Measurements from ENCODE around the gene TPM1.

TPM1 gene

GRCh38 chr15:63057468-63058345 is 15.2 kb downstream of the TPM1 start:
- no peak for DNase-seq

- no peak for DNase-seq
These were observed 16.5 kb downstream of the TPM1 start for GRCh38 chr15:63059075-63059474.

DNA sequence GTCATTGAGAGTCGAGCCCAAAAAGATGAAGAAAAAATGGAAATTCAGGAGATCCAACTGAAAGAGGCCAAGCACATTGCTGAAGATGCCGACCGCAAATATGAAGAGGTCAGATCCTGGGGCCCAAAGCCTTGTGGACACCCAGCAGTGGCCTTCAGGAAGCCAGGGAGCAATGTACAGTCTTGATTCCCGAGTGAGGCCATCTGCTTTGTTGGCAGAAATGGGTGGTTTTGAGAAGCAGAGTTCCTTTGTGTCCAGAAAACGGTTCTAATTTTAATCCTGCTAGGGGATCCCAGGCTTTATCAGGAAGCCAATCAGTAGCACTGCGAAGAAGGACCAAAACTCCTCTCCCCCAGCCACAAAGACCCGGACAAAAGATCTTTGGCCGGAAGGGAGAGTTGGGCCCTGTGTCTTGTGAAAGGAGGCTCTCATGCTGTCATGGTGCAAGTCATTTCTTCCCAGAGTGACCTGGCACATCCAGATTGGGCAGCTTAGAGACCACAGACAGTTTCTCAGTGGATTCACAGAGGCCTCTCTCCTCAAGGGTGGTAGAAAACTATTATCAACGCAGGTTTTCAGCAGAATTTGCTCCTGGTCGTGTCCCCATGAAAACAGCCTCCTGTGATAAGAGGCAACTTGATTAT is 17.1 kb downstream of the TPM1 start:
- no peak for DNase-seq

DNA sequence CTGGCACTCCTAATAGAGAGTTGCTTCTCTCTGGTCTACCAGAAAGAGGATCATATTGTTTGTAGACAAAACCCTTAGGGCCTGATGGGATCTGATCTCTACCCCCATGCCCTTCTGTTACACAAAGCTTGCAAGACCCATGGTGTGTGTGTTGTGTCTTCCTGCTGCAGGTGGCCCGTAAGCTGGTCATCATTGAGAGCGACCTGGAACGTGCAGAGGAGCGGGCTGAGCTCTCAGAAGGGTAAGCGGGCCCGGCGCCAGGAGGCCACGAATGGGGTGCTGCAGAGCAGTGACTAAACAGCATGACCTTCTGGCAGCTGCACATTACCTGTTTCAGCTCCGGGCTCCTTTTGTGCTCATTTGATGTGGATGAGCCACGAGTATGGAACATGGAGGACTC is 18.2 kb downstream of the TPM1 start:
- DNase-seq: no peak

DNA sequence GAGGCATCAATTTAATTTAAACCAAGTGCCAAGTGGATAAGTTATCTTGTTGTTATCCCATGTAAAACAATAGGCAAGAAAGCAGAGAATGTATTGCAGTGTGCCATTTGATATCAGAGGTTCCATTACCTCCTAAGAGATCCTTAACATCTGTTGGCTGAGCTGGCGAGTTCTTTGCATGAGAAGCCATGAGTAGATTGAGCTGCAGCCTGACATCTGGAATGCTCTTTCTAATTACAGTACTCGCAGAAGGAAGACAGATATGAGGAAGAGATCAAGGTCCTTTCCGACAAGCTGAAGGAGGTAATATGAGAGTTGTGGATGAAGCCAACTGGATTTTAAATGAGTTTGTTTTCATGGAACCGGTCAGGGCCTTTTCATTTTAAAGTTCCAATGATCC is 19.4 kb downstream of the TPM1 start:
- no peak for DNase-seq

GRCh38 chr15:63063164-63063756 is 20.7 kb downstream of the TPM1 start:
- DNase-seq: no peak

GRCh38 chr15:63063877-63064409 is 21.4 kb downstream of the TPM1 start:
- DNase-seq: no peak

- no peak for DNase-seq
These were observed 23.0 kb downstream of the TPM1 start for GRCh38 chr15:63065262-63066221.

GRCh38 chr15:63066272-63066671 is 23.7 kb downstream of the TPM1 start:
- DNase-seq: no peak

DNA sequence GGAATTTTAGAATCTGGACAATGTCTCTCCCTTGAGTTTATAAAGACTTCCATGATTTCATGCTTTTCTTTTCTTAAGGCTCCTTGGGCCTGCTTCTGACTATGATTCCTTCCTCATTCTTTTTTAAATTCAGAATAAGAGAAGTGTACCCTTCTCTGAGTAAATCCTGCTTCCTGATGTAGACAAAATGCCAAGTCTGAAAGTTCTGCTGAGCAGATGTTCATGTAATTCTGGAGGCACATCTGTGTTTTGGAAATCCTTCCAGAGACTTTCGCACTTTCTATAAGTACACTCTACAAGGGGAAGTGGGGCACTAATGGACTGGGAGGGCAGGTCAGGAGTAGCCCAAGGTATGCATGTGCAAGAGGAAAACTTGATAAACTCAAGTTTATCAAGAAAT is 24.8 kb downstream of the TPM1 start:
- no peak for DNase-seq

- no peak for DNase-seq
These were observed 25.6 kb downstream of the TPM1 start for GRCh38 chr15:63067976-63068743.

GRCh38 chr15:63069616-63070090 is 27.1 kb downstream of the TPM1 start:
- no peak for DNase-seq

DNA sequence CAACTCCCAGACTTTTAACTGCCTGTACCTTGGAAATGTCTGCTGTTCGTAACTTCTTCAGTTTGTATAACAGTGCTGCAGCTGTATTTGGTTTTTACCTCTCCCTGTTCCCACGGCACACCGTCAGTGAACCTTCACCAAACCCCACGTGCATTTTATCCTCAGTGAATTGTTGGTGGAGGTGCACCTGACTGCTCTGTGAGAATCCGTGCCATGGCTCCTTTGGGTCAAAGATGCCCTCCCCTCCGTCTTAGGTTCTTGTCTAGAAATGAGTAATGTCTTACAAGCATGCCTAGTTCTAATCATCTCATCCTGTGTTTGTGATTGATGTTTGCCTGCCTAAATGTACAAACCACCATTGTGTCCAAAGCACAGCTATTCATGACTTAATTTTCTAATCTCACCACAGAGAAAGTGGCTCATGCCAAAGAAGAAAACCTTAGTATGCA is 28.2 kb downstream of the TPM1 start:
- peak; percentile 49 for DNase-seq

GRCh38 chr15:63071288-63071909 is 28.9 kb downstream of the TPM1 start:
- DNase-seq: no peak

GRCh38 chr15:63072023-63072650 is 29.6 kb downstream of the TPM1 start:
- no peak for DNase-seq

- DNase-seq: no peak
These were observed 30.3 kb downstream of the TPM1 start for GRCh38 chr15:63072809-63073277.

- DNase-seq: peak; percentile 67
These were observed 31.1 kb downstream of the TPM1 start for GRCh38 chr15:63073497-63074172.

GRCh38 chr15:63075015-63075983 is 32.8 kb downstream of the TPM1 start:
- DNase-seq: peak; percentile 80
